NT2/D1 (cell line): ENCODE results near the gene MAN2A1.

Experiments
- SUZ12 ChIP-seq: IDR thresholded peaks from 2 replicates; pipeline ENCODE4 v1.6.1; 2011; ENCODE audit not compliant: insufficient read length, insufficient read depth; ENCODE audit errors: extremely low read depth
- YY1 ChIP-seq: IDR thresholded peaks from 2 replicates; pipeline ENCODE4 v1.6.1; 2011; ENCODE audit not compliant: insufficient read length, insufficient read depth
- ZNF274 ChIP-seq: IDR thresholded peaks from 2 replicates; pipeline ENCODE4 v1.6.1; 2011; ENCODE audit warnings: mild to moderate bottlenecking, low read depth, low read length

DNA sequence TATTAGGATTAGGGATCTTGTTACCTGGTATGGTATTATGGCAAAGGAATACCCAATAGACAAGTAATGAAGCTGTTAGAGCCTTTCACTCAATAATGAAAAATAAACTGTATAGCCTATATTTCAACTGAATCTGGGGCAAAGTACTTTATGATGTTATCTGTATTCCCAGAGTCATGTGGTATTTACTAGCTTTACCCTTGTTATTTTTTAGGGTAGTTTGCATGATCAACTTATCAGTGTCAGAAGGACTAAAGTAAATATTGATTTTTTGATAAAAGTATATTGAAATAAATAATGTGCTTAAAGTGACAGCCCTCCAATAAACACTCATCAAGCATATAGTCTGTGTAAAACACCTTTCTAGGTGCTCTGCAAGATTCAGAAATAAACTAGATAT is 64.6 kb downstream of the MAN2A1 start:
- TF ChIP-seq ZNF274 = no peak
- no peak for TF ChIP-seq YY1
- no peak for TF ChIP-seq SUZ12
